Endodermal cell (in vitro differentiated cells): ENCODE measurements around the gene CX3CR1. TPM values are rescaled to one million over a fixed set of nuclear protein-coding genes. Genes with fewer than 3 reads are reported as not detected.

Source experiments
- DNase-seq: peaks from one replicate; pipeline ENCODE4 v3.0.0-alpha.2; 2017
- H3K27ac ChIP-seq: 2 replicates; pipeline ENCODE4 v1.5.1; 2013; ENCODE audit warnings: mild to moderate bottlenecking, low read depth, low read length, moderate library complexity
- H3K27me3 ChIP-seq: 2 replicates; pipeline ENCODE4 v1.6.1; 2013; ENCODE audit warnings: mild to moderate bottlenecking, low read length, moderate library complexity; ENCODE audit not compliant: insufficient read depth, control insufficient read depth, poor library complexity, severe bottlenecking
- H3K36me3 ChIP-seq: 2 replicates; pipeline ENCODE4 v1.7.0; 2013; ENCODE audit warnings: mild to moderate bottlenecking, low read length, moderate library complexity; ENCODE audit not compliant: control insufficient read depth, insufficient read depth
- H3K4me1 ChIP-seq: one replicate; pipeline ENCODE4 v1.7.0; 2013; ENCODE audit warnings: low read length; ENCODE audit not compliant: control insufficient read depth, insufficient read depth
- H3K4me3 ChIP-seq: 2 replicates; pipeline ENCODE4 v1.5.1; 2013; ENCODE audit warnings: mild to moderate bottlenecking, low read length, moderate library complexity
- H3K9ac ChIP-seq: 2 replicates; pipeline ENCODE4 v1.6.1; 2013; ENCODE audit warnings: mild to moderate bottlenecking, low read length, moderate library complexity; ENCODE audit not compliant: poor library complexity, severe bottlenecking; ENCODE audit errors: extremely low read depth
- H3K9me3 ChIP-seq: 2 replicates; pipeline ENCODE4 v1.6.1; 2013; ENCODE audit warnings: mild to moderate bottlenecking, low read length, moderate library complexity; ENCODE audit not compliant: control insufficient read depth
- H3K27ac Mint-ChIP-seq: 2 replicates; pipeline ENCODE4 v1.8.0; 2020; ENCODE audit warnings: mixed read lengths
- H3K27me3 Mint-ChIP-seq: 2 replicates; pipeline ENCODE4 v1.8.0; 2021; ENCODE audit warnings: mild to moderate bottlenecking, mixed read lengths; ENCODE audit not compliant: insufficient read depth
- H3K36me3 Mint-ChIP-seq: 2 replicates; pipeline ENCODE4 v1.8.0; 2020; ENCODE audit warnings: low read depth, mixed read lengths
- H3K4me1 Mint-ChIP-seq: 2 replicates; pipeline ENCODE4 v1.8.0; 2020; ENCODE audit warnings: mixed read lengths
- H3K4me3 Mint-ChIP-seq: 2 replicates; pipeline ENCODE4 v1.8.0; 2020; ENCODE audit warnings: mild to moderate bottlenecking, moderate library complexity, mixed read lengths
- H3K9me3 Mint-ChIP-seq: 2 replicates; pipeline ENCODE4 v1.8.0; 2020; ENCODE audit warnings: mild to moderate bottlenecking, mixed read lengths
- WGBS, 2 experiments: methylation state at CpG; one replicate each; pipeline versions ENCODE4 v1.1.5 to v1.1.7; 2013; ENCODE audit warnings: missing lambda C conversion rate in 2 of 2, mixed read lengths in 1 of 2; ENCODE audit not compliant: insufficient coverage in 1 of 2, insufficient read length in 1 of 2; 5-methylcytosine and 5-hydroxymethylcytosine counted together
- total RNA-seq, 2 donors: library from RNA; stranded (reverse); fragmentation: NEBNext Ultra II Directional in 1 of 2; extraction: Animal tissue kit (Norgen Biotek cat#: 25700) in 1 of 2; gene quantifications; 2 replicates in 1 of 2; 3 replicates in 1 of 2; pipeline ENCODE4 v1.2.1, GENCODE V29; 2021
- TF ChIP-seq, protein P1 (sequence below): fragments of 200-600 bp; sonication (generic); conservative IDR thresholded peaks from 2 replicates; pipeline ENCODE4 v1.5.0; 2021; ENCODE audit warnings: antibody characterized with exemption, mild to moderate bottlenecking

Gene CX3CR1
- total RNA-seq, 2 donors from 2014 or later = not detected

DNA sequence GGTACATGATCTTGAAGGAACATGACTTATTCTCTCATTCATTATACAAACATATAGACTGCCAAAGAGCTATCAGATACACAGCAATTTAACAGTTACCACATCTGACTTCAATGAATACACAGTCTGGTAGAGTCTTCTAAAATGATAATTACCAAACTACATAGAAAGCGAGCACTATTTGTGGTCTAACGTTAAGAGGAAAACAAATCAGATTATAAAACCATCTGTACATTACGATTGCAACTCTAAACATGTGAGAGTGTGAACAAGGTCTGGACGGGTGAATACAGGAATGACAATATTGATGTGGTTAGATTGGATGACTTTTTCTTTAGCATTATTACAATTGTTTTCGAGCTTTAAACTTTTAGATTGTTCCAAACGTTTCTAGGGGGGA lies 16.3 kb downstream of the CX3CR1 start:
- no peak for DNase-seq
- Mint-ChIP-seq H3K4me1 (no peaks in the 10 kb centered on the region), H3K4me3 (no peak overlapping the region), H3K36me3 (no peaks in the 10 kb centered on the region), H3K9me3 (no peaks in the 10 kb centered on the region), H3K27ac (no peak overlapping the region), H3K27me3 (peaks cover 2% of the 10 kb centered on the region)
- no peaks in the 10 kb centered on the region for H3K9me3 ChIP-seq
- H3K36me3 ChIP-seq = no peaks in the 10 kb centered on the region
- H3K9ac ChIP-seq = no peak overlapping the region
- no peaks in the 10 kb centered on the region for H3K4me1 ChIP-seq
- WGBS, 2 experiments = 84 to 89% methylated on average over 6 of the region's 6 CpGs
- H3K27me3 ChIP-seq = peaks cover 13% of the 10 kb centered on the region
- TF ChIP-seq, protein P1, sequence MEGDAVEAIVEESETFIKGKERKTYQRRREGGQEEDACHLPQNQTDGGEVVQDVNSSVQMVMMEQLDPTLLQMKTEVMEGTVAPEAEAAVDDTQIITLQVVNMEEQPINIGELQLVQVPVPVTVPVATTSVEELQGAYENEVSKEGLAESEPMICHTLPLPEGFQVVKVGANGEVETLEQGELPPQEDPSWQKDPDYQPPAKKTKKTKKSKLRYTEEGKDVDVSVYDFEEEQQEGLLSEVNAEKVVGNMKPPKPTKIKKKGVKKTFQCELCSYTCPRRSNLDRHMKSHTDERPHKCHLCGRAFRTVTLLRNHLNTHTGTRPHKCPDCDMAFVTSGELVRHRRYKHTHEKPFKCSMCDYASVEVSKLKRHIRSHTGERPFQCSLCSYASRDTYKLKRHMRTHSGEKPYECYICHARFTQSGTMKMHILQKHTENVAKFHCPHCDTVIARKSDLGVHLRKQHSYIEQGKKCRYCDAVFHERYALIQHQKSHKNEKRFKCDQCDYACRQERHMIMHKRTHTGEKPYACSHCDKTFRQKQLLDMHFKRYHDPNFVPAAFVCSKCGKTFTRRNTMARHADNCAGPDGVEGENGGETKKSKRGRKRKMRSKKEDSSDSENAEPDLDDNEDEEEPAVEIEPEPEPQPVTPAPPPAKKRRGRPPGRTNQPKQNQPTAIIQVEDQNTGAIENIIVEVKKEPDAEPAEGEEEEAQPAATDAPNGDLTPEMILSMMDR = no peak
- H3K4me3 ChIP-seq = no peak overlapping the region
- no peak overlapping the region for H3K27ac ChIP-seq

DNA sequence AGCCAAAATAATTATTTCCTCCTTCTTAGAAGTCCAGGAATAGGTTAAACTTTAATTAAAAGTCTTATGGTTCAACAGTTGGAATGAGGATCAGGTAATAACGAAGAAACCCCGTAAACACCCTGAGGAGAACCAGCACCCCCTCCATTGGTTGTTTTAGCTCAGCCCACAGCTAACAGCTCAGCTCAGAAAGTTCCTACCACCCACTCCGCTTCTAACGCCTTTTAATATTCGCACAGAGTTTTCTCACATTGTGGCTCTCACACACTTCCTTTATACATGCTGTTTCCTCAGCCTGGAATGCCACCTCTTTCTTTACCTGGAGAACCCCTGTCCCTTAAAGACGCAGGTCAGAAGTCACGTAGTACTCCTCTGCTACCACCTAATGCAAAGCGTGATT lies 17.0 kb downstream of the CX3CR1 start:
- Histone ChIP-seq H3K9ac (no peak overlapping the region), H3K4me1 (no peaks in the 10 kb centered on the region), H3K27ac (no peak overlapping the region), H3K9me3 (no peaks in the 10 kb centered on the region), H3K4me3 (no peak overlapping the region), H3K27me3 (peaks cover 16% of the 10 kb centered on the region), H3K36me3 (no peaks in the 10 kb centered on the region)
- no peak overlapping the region for H3K4me3 Mint-ChIP-seq
- no peaks in the 10 kb centered on the region for H3K36me3 Mint-ChIP-seq
- TF ChIP-seq, protein P1 = no peak
- H3K4me1 Mint-ChIP-seq = no peaks in the 10 kb centered on the region
- H3K9me3 Mint-ChIP-seq = no peaks in the 10 kb centered on the region
- 75% methylated on average over 8 of the region's 8 CpGs for WGBS, 2 experiments
- no peak overlapping the region for H3K27ac Mint-ChIP-seq
- H3K27me3 Mint-ChIP-seq = peaks cover 4% of the 10 kb centered on the region
- DNase-seq = no peak

DNA sequence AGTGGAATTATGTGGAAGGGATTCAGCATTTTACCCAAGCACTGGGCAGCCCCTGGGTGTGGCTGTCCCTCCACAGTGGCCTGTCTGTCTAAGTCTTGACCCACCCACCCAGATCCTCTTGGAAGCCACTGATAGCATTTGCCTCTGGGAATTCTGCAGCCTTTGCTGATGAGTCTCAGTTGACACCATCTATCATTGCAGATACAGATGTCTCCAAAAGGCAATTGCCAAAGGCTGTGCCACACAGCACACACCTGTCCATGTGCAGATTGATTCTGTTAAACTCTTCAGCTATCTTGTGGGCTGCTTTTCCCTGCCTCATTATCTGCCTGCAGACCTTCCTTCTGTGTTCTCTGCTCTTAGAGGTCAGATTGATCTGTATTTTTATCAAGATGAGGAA lies 18.1 kb downstream of the CX3CR1 start:
- Histone ChIP-seq H3K4me3 (no peak overlapping the region), H3K36me3 (no peaks in the 10 kb centered on the region), H3K27me3 (peaks cover 16% of the 10 kb centered on the region), H3K4me1 (no peaks in the 10 kb centered on the region), H3K9ac (no peak overlapping the region), H3K27ac (no peak overlapping the region), H3K9me3 (no peaks in the 10 kb centered on the region)
- Mint-ChIP-seq H3K9me3 (no peaks in the 10 kb centered on the region), H3K4me3 (no peak overlapping the region), H3K4me1 (no peaks in the 10 kb centered on the region), H3K27me3 (peaks cover 9% of the 10 kb centered on the region), H3K36me3 (no peaks in the 10 kb centered on the region), H3K27ac (no peak overlapping the region)
- TF ChIP-seq, protein P1 = no peak
- DNase-seq = no peak
